Stimulated activated CD8-positive, alpha-beta memory T cell treated with anti-CD3 and anti-CD28 coated beads, Interleukin-7, amount 100 ng/mL, for 24 hours (primary cell): ENCODE results near the gene MT1HL1.

Experiments used
- DNase-seq: peaks from one replicate; pipeline ENCODE4 v3.0.0-alpha.2; 2020; ENCODE audit warnings: low read depth

Gene MT1HL1

DNA sequence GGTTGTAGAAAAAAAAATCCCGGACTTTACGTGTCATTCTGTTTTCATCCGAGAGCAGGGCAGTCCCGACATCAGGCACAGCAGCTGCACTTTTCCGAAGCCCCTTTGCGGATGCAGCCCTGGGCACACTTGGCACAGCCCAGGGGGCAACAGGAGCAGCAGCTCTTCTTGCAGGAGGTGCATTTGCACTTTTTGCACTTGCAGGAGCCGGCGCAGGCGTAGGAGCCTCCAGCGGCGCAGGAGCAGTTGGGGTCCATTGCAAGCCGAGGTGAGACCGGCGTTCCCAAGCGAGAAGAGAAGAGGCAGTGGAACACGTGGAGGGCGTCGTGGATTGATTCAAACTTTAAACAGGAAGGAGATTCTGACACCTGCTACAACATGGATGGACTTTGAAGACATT is at the start of gene MT1HL1:
Gene MT1HL1, minus strand, starts transcription at position 326 of the 400 bp plus-strand sequence. Its CDS starts 69 bp downstream, at position 257.
- DNase-seq, result no peak

DNA sequence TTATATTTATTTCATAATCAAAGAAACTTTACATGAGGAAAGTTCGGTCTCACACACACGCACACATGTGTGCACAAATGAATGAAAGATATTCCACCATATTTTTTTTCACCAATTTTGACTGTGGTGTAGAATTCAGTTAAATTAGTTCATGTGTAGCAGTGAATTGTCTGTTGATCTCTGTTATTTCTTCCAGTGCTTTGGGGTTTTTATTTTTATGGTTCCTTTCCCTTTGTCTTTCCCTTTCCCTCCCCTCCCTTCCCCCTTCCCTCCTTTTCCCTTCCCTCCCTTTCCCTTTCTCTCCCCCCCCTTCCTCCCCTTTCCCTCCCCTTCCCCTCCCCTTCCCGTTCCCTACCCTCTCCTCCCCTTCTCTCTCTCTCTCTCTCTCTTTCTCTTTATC is 46.7 kb upstream of the MT1HL1 start:
- DNase-seq, result no peak

DNA sequence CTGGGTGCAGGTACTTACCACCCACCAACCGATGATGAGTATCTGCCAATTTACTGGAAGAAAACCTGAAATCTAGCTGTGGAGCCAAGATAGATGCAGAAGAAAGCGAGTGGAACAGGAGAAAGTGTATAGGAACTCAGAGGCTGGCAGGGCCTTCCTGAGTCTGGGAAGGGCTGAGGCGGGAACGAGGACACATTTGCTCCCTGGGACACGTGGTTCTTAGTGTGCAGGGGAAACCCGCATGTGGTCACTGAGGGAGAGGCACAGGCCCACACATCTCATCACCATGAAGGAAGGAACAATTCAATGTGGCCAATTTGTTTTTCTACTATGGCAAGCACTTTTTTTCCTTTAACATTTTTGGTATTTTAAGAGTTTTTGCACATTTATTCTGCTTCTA is 45.9 kb upstream of the MT1HL1 start:
- DNase-seq, result no peak

DNA sequence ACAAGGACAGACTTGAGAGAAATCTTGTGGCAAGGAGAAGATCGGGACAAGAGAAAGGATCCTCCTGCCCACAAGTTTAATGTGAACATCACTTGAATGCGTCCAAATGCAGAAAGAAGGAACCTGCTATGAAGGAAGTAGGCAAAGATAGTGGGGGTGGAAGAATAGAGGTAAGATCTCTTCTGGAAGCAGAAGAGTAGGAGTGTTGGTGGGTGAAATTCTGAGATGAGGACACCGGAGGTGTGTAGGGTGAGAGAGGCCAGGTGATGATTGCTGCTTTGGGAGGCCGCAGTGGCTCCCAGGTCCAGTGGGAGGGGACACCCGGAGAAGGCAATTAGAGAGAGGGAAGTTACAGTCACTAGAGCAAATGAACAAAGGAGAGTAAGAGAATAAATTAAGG is 44.6 kb upstream of the MT1HL1 start:
- no peak for DNase-seq

DNA sequence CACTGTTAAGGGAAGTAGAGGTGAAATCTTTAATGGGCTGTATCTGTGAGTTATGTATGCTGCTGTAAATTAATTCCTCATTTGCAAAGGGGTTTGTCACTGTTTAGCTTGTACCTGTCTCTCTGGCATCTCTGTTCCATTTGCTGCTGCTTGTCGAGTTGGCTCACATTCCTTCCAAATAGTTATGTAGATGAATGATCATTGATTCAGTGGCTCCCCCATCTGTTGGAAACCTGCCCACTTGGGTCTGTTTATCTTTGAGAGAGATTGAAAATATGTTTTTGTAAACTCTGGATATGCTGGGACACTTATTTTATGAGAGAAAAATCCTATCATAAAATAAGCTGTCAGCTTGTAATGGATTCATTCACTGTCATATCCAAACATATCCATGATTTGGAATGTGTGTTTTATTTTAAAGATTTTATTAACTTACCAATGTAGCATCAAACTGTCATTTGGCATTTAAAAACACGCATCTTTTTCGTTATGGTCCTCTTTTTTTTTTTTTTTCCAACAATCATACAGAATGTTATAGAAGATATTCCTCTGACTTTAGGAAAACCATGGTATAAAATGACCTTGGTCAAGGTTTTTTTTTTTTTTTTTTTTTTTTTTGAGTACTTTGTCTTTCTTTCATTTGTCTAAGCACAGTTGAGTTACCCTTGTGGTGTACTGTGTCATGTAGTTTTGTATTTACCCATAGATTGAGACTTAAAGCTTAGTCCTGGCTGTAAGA is 41.2 kb upstream of the MT1HL1 start:
- no peak for DNase-seq

DNA sequence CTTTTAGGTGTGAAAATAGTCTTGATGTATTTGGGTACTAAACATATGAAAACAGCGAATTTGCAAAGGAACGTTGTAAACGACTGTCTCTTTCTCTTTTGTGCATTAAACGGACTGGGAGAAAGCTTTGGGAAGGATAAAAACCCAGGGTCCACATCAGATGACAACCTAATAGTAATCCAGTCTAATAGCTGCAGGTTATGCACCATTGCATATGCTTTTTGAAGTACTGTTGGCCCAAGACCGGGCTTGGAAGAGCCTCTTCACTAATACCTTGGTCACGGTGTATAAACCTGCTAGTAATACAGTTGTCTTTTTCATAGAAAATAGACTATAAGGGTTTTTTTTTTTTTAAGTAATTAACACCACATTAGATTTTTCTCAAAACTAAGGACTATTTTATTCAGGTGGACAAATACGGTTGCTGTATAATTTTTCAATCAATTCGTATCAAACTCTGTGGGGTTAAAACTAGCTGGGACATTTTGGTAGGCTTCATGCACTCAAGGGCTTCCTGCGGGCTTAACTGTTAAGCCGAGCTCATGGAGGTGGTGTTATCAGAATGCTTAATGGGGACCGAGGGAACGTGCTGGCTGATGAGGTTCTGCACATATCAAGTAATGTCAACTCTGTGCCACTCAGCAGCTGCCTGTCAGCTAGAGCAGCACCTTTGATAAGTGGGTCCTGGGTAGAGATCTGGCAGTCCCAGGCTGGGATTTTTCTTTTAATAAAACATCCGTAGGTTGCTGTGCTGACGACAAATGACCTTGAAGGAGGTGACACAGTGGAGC is 39.8 kb upstream of the MT1HL1 start:
- no peak for DNase-seq

DNA sequence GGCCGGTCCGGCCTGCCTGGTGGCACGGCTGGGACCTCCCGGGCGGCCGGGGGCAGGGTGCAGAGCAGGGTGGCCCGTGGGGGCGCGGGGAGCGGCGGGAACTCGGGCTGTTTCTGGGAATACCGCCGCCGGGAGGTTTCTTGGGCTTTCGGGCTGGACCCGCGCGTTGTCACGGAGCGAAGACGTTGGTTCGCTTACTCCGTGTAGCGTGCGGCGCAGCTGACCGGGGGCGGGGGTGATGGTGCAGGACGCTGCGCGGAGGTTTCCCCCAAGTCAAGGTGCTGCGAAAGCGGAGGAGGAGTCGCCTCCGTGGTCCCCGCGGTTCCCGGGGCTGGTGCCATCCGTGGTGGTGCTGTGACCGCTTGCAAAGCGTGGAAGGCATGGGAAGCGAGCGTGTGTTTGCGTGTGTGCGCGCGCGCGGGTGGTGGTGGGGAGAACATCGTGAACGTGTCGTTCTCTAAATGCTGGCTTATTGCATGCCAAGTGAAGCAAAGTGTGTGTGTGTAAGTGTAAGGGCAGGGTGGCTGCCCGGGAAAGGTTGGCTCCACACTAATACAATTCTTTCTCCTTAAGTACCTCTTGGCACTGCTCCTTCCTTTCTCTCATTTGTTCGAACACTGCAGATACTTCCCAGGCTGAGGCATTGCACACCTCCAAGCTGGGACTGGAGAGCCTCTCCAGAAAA is 38.8 kb upstream of the MT1HL1 start:
- DNase-seq, result no peak

DNA sequence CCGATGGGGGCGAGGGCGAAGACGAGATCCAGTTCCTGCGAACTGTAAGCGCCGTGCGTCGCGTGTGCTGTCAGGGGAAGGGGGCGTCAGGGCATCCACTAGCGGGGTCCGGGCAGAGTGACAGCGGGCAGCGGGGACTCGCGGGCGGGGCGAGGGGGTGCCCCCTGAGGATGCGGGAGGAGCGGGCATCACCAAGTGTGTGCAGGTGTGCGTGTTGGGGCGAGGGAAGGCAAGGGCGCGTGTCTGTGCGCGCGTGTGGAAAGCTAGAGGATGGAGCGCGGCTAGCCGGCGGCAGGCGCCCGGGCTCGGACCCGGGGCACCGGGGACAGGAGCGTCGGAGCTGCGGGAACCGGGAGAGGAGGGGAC is 38.3 kb upstream of the MT1HL1 start:
- DNase-seq, result no peak

DNA sequence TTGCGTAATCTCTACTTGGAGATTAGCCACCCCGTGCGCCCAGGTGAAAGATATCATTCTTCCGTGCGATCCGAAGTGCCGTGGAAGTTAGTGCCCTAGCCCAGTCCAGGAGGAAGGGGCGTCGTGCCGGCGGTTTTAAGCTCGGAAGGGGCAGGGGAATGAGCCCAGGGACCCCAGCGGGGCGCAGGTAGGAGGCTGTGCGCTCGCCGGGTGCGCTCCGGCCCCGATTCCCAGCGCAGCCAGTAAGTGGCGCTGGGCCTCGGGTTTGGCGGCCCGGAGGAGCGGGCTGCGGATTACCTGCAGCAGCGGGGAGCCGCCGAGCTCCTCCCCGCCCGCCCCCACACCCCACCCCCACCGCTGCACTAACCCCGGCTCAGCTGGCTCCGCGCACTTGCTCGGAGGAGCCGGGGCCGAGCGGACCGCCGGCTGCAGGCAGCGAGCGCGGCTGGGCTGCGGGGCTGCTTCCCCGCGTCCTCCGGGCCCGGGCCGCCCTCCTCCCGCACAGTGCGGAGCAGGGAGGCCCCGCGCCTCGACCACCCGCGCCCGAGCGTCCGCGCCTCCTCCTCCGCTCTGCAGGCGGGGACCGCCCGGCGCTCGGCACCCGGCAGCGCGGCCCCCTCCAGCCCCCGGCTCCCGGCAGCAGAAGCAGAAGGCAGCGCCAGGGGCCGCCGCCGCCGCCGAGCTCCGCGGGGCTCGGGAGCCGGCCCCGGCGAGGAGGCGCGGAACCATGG is 37.7 kb upstream of the MT1HL1 start, which contains the start of gene RYR2:
Gene RYR2, plus strand, starts transcription at position 390 of the 731 bp plus-strand sequence. Its CDS starts 338 bp downstream, at position 728.
- DNase-seq, result no peak

DNA sequence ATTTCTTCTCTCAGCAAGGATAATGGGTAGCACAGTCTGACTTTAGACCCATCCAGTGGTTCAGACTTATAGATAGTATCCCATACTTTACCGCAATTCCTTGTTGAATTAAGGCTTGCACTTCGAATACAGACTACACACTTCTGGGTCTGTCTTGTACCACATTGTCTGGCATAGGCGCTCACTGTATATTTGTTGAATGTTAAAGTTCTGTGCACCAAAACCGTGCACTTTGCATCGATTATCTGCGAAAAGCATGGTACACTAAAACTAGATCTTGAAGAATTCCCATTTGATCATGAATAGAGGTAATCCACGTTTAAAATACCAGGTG is 37.2 kb upstream of the MT1HL1 start:
- DNase-seq, result no peak

DNA sequence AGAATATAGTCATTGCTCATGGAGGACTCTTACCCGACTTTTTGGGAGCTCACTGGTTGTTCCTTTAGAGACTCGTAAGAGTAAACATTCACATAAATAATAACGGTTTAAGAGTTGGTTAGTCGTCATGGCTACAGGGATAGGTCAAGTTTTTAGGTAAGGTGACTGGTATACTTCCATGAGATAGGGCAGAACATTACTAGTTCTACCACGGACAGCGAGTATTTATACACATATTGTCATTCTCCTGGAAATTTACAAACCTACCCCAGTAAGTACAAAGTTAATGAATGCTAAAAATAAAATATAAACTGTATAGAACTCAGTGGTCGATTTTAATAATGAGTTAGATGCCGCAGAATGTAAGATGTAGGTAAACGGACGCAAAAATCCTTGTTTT is 36.6 kb upstream of the MT1HL1 start:
- DNase-seq, result no peak

DNA sequence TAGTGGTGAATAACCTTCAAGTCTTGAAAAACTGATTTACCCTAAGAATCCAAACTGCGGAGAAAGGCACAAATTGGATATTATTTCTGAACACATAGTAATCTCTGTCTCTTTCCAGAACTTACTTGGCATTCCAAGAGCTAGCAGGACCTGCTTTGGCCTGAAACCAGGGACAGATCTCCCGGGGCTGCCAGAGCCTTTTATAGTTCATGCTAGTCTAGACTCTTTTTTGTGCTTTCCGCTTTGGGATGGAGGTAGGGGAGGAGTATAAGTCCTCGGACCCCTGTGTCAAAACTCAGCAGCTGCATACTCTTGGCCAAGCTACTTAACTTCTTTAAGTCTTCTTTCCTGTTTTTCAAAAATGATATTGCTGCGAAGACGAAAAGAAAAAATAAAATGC is 34.0 kb upstream of the MT1HL1 start:
- DNase-seq, result no peak

DNA sequence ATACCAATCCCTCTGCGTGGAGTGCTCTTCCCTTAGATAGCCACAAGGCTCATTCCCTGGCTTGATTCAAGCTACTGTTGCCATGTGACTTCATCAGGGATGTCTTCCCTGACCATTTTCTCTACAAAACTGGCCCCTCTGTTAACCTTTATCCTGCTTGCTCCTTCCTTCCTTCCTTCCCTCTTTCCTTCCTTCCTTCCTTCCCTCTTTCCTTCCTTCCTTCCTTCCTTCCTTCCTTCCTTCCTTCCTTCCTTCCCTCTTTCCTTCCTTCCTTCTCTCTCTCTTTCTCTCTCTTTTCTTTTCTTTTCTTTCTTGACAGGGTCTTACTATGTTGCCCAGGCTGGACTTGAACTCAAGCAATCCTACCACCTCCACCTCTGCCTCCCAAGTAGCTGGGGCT is 31.5 kb upstream of the MT1HL1 start:
- no peak for DNase-seq

DNA sequence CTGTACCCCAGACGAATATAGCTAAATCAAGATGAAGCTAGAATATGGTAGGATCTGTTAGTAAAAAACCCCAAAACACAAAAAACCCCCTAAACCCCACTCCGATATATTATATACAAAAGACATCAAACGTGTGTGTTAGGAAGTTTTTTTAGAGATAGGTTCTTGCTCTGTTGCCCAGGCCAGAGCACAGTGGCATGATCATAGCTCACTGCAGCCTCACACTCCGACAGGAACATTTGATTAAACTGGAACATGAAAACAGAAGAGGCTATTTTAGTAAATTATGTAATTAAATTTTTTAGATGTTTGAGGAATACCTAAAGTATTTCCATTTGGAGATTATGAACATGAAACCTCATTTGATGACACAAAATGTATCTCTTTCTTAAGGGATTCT is 29.6 kb upstream of the MT1HL1 start:
- no peak for DNase-seq

DNA sequence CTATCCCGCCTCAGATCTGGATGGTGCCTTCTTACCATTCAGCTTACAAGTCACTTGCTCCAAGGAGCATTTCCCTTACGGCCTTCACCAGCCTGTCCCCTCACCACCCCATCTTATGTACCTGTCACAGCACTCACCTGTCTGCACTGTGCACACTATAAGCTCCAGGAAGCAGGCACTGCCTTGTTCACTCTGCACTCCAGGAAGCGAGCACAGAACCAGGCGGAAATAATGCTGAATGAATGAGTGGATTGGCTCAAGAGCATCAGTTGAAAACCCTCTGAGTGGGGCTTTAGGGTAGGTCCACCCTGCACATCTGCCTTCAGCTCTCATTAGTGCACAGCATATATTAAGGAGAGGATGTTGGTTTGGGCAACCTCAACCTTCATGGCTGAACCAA is 28.8 kb upstream of the MT1HL1 start:
- DNase-seq, result no peak

DNA sequence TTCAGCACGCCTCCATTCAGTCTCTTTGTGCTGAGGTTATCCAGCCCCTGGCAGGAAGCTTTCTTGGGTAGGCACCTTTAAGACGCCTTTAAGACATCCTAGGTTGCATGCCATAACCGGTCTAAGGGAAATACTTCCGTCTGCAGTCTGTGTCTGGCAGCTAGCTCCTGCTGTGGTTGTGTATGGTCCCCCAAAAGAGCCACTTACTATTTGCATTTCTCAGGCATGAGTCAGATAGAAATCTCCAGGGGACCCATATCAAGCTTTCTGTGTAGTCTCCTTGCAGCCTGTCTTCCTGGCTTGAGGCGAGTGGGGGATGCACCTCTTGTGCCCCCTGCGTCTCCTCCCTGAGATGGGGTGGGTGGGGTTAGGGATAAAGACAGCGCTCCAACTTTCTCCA is 27.8 kb upstream of the MT1HL1 start:
- no peak for DNase-seq

DNA sequence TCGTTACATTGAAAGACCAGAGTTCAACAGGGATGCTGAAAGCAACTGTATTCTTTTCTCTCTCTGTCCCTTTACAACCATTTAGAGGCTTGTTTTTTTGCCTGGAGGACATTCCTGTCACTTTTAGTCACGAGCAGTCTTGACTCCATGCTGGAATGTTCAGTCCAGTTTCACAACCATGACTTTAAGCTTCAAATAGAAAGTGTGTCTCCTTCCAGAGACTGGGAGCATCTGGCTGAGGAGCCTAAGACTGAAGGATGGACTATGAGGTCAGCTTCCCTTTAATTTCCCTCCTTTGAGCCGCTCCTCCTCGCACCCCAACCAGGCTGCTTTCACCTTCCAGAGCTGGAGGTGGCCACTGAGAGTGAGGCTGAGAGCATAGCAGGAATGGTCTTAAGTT is 27.2 kb upstream of the MT1HL1 start:
- no peak for DNase-seq

DNA sequence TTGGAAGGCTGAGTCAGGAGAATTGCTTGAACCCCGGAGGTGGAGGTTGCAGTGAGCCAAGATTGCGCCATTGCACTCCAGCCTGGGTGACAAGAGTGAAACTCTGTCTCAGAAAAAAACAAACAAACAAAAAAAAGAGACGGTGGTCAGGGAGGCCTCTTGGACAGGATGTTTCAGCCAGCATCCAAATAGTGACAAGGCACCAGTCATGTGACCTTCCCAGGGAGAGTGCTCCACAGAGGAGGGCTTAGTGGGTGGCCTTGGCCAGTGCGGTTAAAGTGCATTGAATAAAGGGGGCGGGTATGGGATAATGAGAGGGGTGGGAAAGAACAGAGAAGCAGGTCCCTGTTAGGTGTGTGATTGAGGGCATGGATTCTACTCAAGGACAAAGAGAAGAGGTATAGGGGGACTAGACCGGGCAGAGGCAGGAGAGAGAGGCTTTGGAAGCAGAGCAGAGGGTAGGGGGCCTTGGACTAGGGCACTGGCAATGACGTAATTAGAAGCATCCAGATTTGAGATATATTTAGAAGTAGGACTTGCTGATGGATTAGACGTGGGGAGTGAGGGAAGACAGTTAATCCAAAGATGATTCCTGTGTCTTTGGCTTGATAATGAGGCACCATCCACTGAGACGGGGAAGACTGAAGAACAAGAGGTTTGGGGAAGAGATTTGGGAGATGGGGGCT is 25.8 kb upstream of the MT1HL1 start:
- no peak for DNase-seq

DNA sequence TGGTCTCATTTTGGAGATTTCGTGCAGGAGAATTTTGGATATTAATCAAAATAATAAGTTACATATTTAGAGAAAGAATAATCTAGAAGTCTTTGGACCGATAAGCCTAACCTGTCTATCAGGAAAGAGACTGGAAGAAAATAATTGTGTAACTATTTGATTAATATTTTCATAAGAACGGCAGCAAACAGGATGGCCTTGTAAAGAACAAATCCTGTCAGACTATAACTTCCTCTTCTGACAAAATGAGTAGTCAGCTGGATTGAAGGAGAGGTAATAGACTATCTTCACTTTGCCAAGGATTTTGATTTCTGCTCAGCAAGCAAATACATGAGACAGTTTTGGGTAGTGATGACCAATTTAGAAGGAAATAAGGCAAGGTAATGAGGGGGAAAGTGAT is 25.0 kb upstream of the MT1HL1 start:
- no peak for DNase-seq

DNA sequence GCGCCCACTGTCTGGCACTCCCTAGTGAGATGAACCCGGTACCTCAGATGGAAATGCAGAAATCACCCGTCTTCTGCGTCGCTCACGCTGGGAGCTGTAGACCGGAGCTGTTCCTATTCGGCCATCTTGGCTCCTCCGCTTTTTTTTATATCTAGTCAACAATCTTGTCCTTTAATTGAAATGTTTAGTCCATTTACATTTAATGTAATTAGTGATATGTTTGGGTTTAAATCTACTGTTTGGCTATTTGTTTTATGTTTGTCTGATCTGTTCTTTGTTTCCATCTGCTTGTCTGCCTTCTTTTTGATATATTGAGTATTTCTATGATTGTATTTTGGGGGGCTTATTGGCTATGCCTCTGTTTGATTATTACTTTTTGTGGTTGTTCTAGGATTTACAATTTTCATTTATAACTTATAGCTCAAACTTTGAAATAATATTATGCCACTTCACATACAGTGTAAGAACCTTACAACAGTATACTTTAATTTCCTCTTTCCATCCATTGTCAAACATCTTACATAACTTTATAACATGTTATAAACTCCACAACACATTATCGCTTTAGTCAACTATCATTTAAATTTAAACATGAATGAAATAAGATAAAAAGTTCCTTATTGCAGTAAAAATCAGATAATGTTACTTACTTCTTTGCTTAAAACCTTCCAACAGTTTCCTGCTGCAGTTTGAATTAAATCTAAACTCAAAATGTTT is 21.3 kb upstream of the MT1HL1 start:
- DNase-seq, result no peak

DNA sequence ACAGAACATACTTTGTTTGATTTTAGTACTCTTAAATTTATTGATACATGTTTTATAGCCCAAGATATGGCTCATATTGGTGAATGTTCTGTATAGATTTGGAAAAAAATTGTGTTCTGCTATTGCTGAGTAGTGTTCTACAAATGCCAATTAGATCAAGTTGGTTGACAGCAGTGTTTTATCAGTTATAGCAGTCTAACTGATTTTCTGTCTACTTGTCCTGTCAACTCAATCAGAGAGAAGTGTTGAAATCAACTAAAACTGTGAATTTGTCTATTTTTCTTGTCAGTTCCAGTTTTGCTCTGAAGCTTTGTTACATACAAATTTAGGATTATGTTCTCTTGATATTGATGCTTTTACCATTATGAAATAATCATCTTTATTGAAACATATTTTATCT is 14.7 kb upstream of the MT1HL1 start:
- DNase-seq, result no peak
